ENCODE data around the gene MAPKAPK5. TPM values are rescaled to one million over a fixed set of nuclear protein-coding genes. Genes with fewer than 3 reads are reported as not detected.
A peak's percentile ranks its signal among the peaks of the same experiment; 100 is the strongest.

The MAPKAPK5 gene
- total and polyA plus RNA-seq, 5 experiments from 2014 or later: 25.8 to 80.6 (median 54.2) TPM

- H3K36me3 Mint-ChIP-seq: peaks cover 13 to 86% (median 39%) of the 10 kb centered on the region in 3 donors
- peaks cover 0 to 2% (median 0%) of the 10 kb centered on the region in 4 donors for H3K4me1 Mint-ChIP-seq
- ATAC-seq (no peak), DNase-seq (no peak)
- POLR2A ChIA-PET: no interaction called here
- H3K4me3 Mint-ChIP-seq: no peak overlapping the region
- no peaks in the 10 kb centered on the region for H3K27me3 Mint-ChIP-seq
- H3K9me3 Mint-ChIP-seq: no peaks in the 10 kb centered on the region
- peak overlapping the region in 5 of 10 donors; percentile 13 to 55 (median 34) for H3K27ac Mint-ChIP-seq
These were observed 26.9 kb downstream of the MAPKAPK5 start for GRCh38 chr12:111868676-111869588.

- Mint-ChIP-seq H3K9me3 (no peaks in the 10 kb centered on the region), H3K4me1 (peaks cover 0 to 2% (median 0%) of the 10 kb centered on the region in 4 donors), H3K36me3 (peaks cover 13 to 88% (median 39%) of the 10 kb centered on the region in 3 donors), H3K4me3 (no peak overlapping the region), H3K27ac (no peak overlapping the region), H3K27me3 (no peaks in the 10 kb centered on the region)
- POLR2A ChIA-PET: no interaction called here
- ATAC-seq (no peak), DNase-seq (no peak)
These were observed 27.6 kb downstream of the MAPKAPK5 start for GRCh38 chr12:111869671-111870070.

- Mint-ChIP-seq H3K4me1 (peaks cover 0 to 2% (median 0%) of the 10 kb centered on the region in 4 donors), H3K27me3 (no peaks in the 10 kb centered on the region), H3K4me3 (no peak overlapping the region), H3K9me3 (no peaks in the 10 kb centered on the region), H3K27ac (no peak overlapping the region), H3K36me3 (peaks cover 13 to 89% (median 39%) of the 10 kb centered on the region in 3 donors)
- POLR2A ChIA-PET: no interaction called here
- DNase-seq (no peak), ATAC-seq (no peak)
These were observed 28.2 kb downstream of the MAPKAPK5 start for GRCh38 chr12:111870216-111870615.

- ATAC-seq (no peak), DNase-seq (no peak)
- Mint-ChIP-seq H3K9me3 (no peaks in the 10 kb centered on the region), H3K36me3 (peaks cover 13 to 90% (median 39%) of the 10 kb centered on the region in 3 donors), H3K27ac (no peak overlapping the region), H3K27me3 (no peaks in the 10 kb centered on the region), H3K4me3 (no peak overlapping the region), H3K4me1 (peaks cover 0 to 2% (median 0%) of the 10 kb centered on the region in 4 donors)
- POLR2A ChIA-PET: interaction anchor here (0.6 kb wide), 1 partner anchor 130 kb away, joined by 4 read pairs; no protein-coding TSS in a partner anchor
These were observed 28.7 kb downstream of the MAPKAPK5 start for GRCh38 chr12:111870706-111871105.

GRCh38 chr12:111873113-111873512 is 31.1 kb downstream of the MAPKAPK5 start:
- Mint-ChIP-seq H3K36me3 (peaks cover 13 to 85% (median 38%) of the 10 kb centered on the region in 3 donors), H3K4me3 (no peak overlapping the region), H3K27me3 (no peaks in the 10 kb centered on the region), H3K9me3 (no peaks in the 10 kb centered on the region), H3K4me1 (no peaks in the 10 kb centered on the region), H3K27ac (peak overlapping the region in 1 of 10 donors; percentile 5)
- DNase-seq: no peak
- POLR2A ChIA-PET: interaction anchor here (0.6 kb wide), 1 partner anchor 122 kb away, joined by 3 read pairs; no protein-coding TSS in a partner anchor
- no peak for ATAC-seq

- DNase-seq (no peak), ATAC-seq (no peak)
- Mint-ChIP-seq H3K27ac (peak overlapping the region in 2 of 10 donors; percentile 22 to 24), H3K36me3 (peaks cover 0 to 90% (median 20%) of the 10 kb centered on the region in 3 donors), H3K27me3 (no peaks in the 10 kb centered on the region), H3K4me3 (no peak overlapping the region), H3K9me3 (no peaks in the 10 kb centered on the region), H3K4me1 (peaks cover 0 to 1% (median under 1%) of the 10 kb centered on the region in 4 donors)
- POLR2A ChIA-PET: no interaction called here
These were observed 39.7 kb downstream of the MAPKAPK5 start for GRCh38 chr12:111881716-111882115.

GRCh38 chr12:111886662-111887545 is 44.9 kb downstream of the MAPKAPK5 start:
- peaks cover 3 to 93% (median 33%) of the 10 kb centered on the region in 3 donors for H3K36me3 Mint-ChIP-seq
- peaks cover 0 to 3% (median under 1%) of the 10 kb centered on the region in 4 donors for H3K4me1 Mint-ChIP-seq
- DNase-seq: no peak
- ATAC-seq: no peak
- peak overlapping the region in 5 of 10 donors; percentile 1 to 58 (median 12) for H3K27ac Mint-ChIP-seq
- no peak overlapping the region for H3K4me3 Mint-ChIP-seq
- no peaks in the 10 kb centered on the region for H3K27me3 Mint-ChIP-seq
- POLR2A ChIA-PET: interaction anchor here (0.6 kb wide), 1 partner anchor 508 kb away, joined by 3 read pairs; no protein-coding TSS in a partner anchor
- H3K9me3 Mint-ChIP-seq: no peaks in the 10 kb centered on the region

- H3K4me3 Mint-ChIP-seq: no peak overlapping the region
- ATAC-seq (no peak), DNase-seq (no peak)
- H3K36me3 Mint-ChIP-seq: peaks cover 3 to 93% (median 36%) of the 10 kb centered on the region in 3 donors
- peaks cover 0 to 3% (median under 1%) of the 10 kb centered on the region in 4 donors for H3K4me1 Mint-ChIP-seq
- no peaks in the 10 kb centered on the region for H3K9me3 Mint-ChIP-seq
- POLR2A ChIA-PET: no interaction called here
- peak overlapping the region in 4 of 10 donors; percentile 9 to 72 (median 34) for H3K27ac Mint-ChIP-seq
- no peaks in the 10 kb centered on the region for H3K27me3 Mint-ChIP-seq
These were observed 46.1 kb downstream of the MAPKAPK5 start for GRCh38 chr12:111887926-111888745.

- Mint-ChIP-seq H3K4me1 (peaks cover 0 to 2% (median 0%) of the 10 kb centered on the region in 4 donors), H3K27me3 (no peaks in the 10 kb centered on the region), H3K9me3 (no peaks in the 10 kb centered on the region), H3K27ac (no peak overlapping the region), H3K36me3 (peaks cover 0 to 80% (median 26%) of the 10 kb centered on the region in 3 donors), H3K4me3 (no peak overlapping the region)
- ATAC-seq: no peak
- no peak for DNase-seq
- POLR2A ChIA-PET: interaction anchor here (0.7 kb wide), 1 partner anchor 157 kb away, joined by 3 read pairs; no protein-coding TSS in a partner anchor
These were observed 51.3 kb downstream of the MAPKAPK5 start for GRCh38 chr12:111893287-111893686.

GRCh38 chr12:111894556-111894955 is 52.5 kb downstream of the MAPKAPK5 start:
- DNase-seq (no peak), ATAC-seq (no peak)
- Mint-ChIP-seq H3K9me3 (no peaks in the 10 kb centered on the region), H3K36me3 (peaks cover 0 to 75% (median 23%) of the 10 kb centered on the region in 3 donors), H3K4me1 (peaks cover 0 to 2% (median 0%) of the 10 kb centered on the region in 4 donors), H3K4me3 (no peak overlapping the region), H3K27me3 (no peaks in the 10 kb centered on the region), H3K27ac (peak overlapping the region in 2 of 10 donors; percentile 33 to 72)
- POLR2A ChIA-PET: no interaction called here

- Mint-ChIP-seq H3K4me3 (no peak overlapping the region), H3K9me3 (peaks cover 0 to 7% (median 5%) of the 10 kb centered on the region in 9 donors), H3K27me3 (no peaks in the 10 kb centered on the region), H3K4me1 (peaks cover 0 to 3% (median 0%) of the 10 kb centered on the region in 4 donors), H3K27ac (peak overlapping the region in 1 of 10 donors; percentile 67), H3K36me3 (peaks cover 3 to 32% (median 13%) of the 10 kb centered on the region in 3 donors)
- POLR2A ChIA-PET: no interaction called here
- no peak for ATAC-seq
- no peak for DNase-seq
These were observed 59.2 kb downstream of the MAPKAPK5 start for GRCh38 chr12:111901182-111901581.

Measured in naive thymus-derived CD8-positive, alpha-beta T cell (primary cell).